ENCODE measurements around the gene CD244. TPM values are rescaled to one million over a fixed set of nuclear protein-coding genes. Genes with fewer than 3 reads are reported as not detected.

Gene CD244
- total RNA-seq, 2 donors from 2014 or later: 0.78 to 2.2 TPM

GRCh38 chr1:160855181-160855981 lies 7.3 kb downstream of the CD244 start:
- ATAC-seq (ENCODE audit: insufficient number of reproducible peaks, low FRiP score, low read depth) (no peak), DNase-seq (ENCODE audit: low spot score) (no peak)
- Histone ChIP-seq H3K27me3 (replicated peaks; ENCODE audit: insufficient read depth) (no peaks in the 10 kb centered on the region), H3K4me1 (ENCODE audit: control insufficient read depth in 1 of 2, low read depth in 2 of 2) (no peaks in the 10 kb centered on the region), H3K36me3 (no peaks in the 10 kb centered on the region), H3K27ac (no peak overlapping the region), H3K4me3 (no peak overlapping the region), H3K9me3 (no peaks in the 10 kb centered on the region)
- TF ChIP-seq CTCF (IDR thresholded peaks at IDR 0.05): no peak

DNA sequence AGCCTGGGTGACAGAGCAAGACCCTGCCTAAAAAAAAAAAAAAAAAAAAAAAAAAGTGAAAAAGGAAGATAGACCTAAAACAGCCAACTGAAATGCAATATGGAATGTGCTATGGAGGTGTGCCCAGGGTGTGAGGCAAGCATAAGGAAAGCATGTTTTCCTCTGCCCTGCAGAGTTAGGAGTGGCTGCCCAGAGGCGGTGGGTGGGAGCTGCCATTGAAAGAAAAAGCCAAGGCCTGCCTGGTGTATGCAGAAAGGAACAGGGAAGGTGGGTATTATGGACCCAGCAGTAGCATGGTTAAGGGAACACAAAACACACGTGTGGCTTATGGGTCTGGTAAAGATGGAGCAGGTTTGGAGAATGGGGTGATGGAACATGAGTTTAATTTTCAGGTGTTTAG lies 8.9 kb downstream of the CD244 start:
- Histone ChIP-seq H3K4me1 (ENCODE audit: control insufficient read depth in 1 of 2, low read depth in 2 of 2) (no peaks in the 10 kb centered on the region), H3K27ac (no peak overlapping the region), H3K9me3 (no peaks in the 10 kb centered on the region), H3K27me3 (replicated peaks; ENCODE audit: insufficient read depth) (no peaks in the 10 kb centered on the region), H3K4me3 (no peak overlapping the region), H3K36me3 (no peaks in the 10 kb centered on the region)
- DNase-seq (ENCODE audit: low spot score) (no peak), ATAC-seq (ENCODE audit: insufficient number of reproducible peaks, low FRiP score, low read depth) (no peak)
- no peak for TF ChIP-seq CTCF (IDR thresholded peaks at IDR 0.05)

- TF ChIP-seq CTCF (IDR thresholded peaks at IDR 0.05): no peak
- DNase-seq (ENCODE audit: low spot score): no peak
- Histone ChIP-seq H3K4me3 (no peak overlapping the region), H3K27ac (no peak overlapping the region), H3K36me3 (no peaks in the 10 kb centered on the region), H3K4me1 (ENCODE audit: control insufficient read depth in 1 of 2, low read depth in 2 of 2) (no peaks in the 10 kb centered on the region), H3K27me3 (replicated peaks; ENCODE audit: insufficient read depth) (no peaks in the 10 kb centered on the region), H3K9me3 (no peaks in the 10 kb centered on the region)
- no peak for ATAC-seq (ENCODE audit: insufficient number of reproducible peaks, low FRiP score, low read depth)
Measured at GRCh38 chr1:160853014-160853413, 9.7 kb downstream of the CD244 start.

GRCh38 chr1:160850993-160851392 lies 11.7 kb downstream of the CD244 start:
- no peak overlapping the region for H3K4me3 ChIP-seq
- H3K27ac ChIP-seq: no peak overlapping the region
- no peaks in the 10 kb centered on the region for H3K27me3 ChIP-seq (replicated peaks; ENCODE audit: insufficient read depth)
- TF ChIP-seq CTCF (IDR thresholded peaks at IDR 0.05): no peak
- ATAC-seq (ENCODE audit: insufficient number of reproducible peaks, low FRiP score, low read depth): no peak
- H3K36me3 ChIP-seq: no peaks in the 10 kb centered on the region
- H3K4me1 ChIP-seq (ENCODE audit: control insufficient read depth in 1 of 2, low read depth in 2 of 2): no peaks in the 10 kb centered on the region
- H3K9me3 ChIP-seq: no peaks in the 10 kb centered on the region
- DNase-seq (ENCODE audit: low spot score): no peak

DNA sequence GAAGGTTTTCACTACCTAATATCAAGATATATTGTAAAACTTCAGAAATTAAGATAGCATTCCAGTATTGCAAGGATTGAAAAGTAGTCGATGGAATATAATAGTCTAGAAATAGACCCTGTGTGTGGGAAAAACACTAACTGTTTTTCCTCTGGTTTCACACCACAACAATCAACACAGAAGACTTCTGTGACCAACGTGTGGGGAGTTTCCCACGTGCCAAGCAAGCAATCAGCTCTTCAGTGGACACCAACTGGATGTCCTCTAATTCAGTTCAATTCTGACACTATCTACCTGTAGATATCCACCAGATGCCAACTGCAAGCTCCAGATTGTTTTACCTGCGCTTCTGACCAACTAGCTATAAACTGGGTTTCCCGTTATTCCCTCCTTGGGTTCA lies 12.1 kb downstream of the CD244 start:
- no peak for ATAC-seq (ENCODE audit: insufficient number of reproducible peaks, low FRiP score, low read depth)

More for the DNA sequence above, 12.1 kb downstream of the CD244 start:
- TF ChIP-seq CTCF (IDR thresholded peaks at IDR 0.05): no peak
- Histone ChIP-seq H3K27me3 (replicated peaks; ENCODE audit: insufficient read depth) (no peaks in the 10 kb centered on the region), H3K36me3 (no peaks in the 10 kb centered on the region), H3K4me1 (ENCODE audit: control insufficient read depth in 1 of 2, low read depth in 2 of 2) (no peaks in the 10 kb centered on the region), H3K4me3 (no peak overlapping the region), H3K27ac (no peak overlapping the region), H3K9me3 (no peaks in the 10 kb centered on the region)
- no peak for DNase-seq (ENCODE audit: low spot score)

Data from thoracic aorta (tissue), 2 donors.